Stimulated activated effector memory CD8-positive, alpha-beta T cell treated with anti-CD3 and anti-CD28 coated beads, Interleukin-12 subunit alpha, Interleukin-12 subunit beta, amount 100 ng/mL, for 72 hours (primary cell): ENCODE measurements around the gene ATF6.

Source experiments
- ATAC-seq: fragments of 150-1000 bp; cut with Tn5 transposase; 2 replicates; pipeline ENCODE4 v1.10.0; 2021
- DNase-seq, 2 donors: peaks; one replicate each; pipeline ENCODE4 v3.0.0; 2021 to 2022; ENCODE audit warnings: low spot score in 2 of 2
- H3K27ac Mint-ChIP-seq: one replicate; pipeline ENCODE4 v1.8.0; 2022; ENCODE audit warnings: mild to moderate bottlenecking, mixed read lengths
- H3K36me3 Mint-ChIP-seq: one replicate; pipeline ENCODE4 v1.8.0; 2022; ENCODE audit warnings: mild to moderate bottlenecking, mixed read lengths
- H3K4me1 Mint-ChIP-seq: one replicate; pipeline ENCODE4 v1.8.0; 2022; ENCODE audit warnings: mixed read lengths
- H3K4me3 Mint-ChIP-seq: one replicate; pipeline ENCODE4 v1.8.0; 2022; ENCODE audit warnings: mild to moderate bottlenecking, mixed read lengths
- H3K9me3 Mint-ChIP-seq: one replicate; pipeline ENCODE4 v1.8.0; 2022; ENCODE audit warnings: mixed read lengths

Gene ATF6

GRCh38 chr1:161933592-161934588, 167.8 kb downstream of the ATF6 start:
- peaks cover 17% of the 10 kb centered on the region for H3K4me1 Mint-ChIP-seq
- H3K4me3 Mint-ChIP-seq, result no peak overlapping the region
- ATAC-seq, result peak; percentile 70
- H3K36me3 Mint-ChIP-seq, result peaks cover 7% of the 10 kb centered on the region
- peak overlapping the region; percentile 38 for H3K27ac Mint-ChIP-seq
- H3K9me3 Mint-ChIP-seq, result no peaks in the 10 kb centered on the region
- no peak for DNase-seq

- Mint-ChIP-seq H3K36me3 (peaks cover 7% of the 10 kb centered on the region), H3K27ac (no peak overlapping the region), H3K9me3 (no peaks in the 10 kb centered on the region), H3K4me3 (no peak overlapping the region), H3K4me1 (peaks cover 17% of the 10 kb centered on the region)
- ATAC-seq, result no peak
- DNase-seq, result no peak
Measured at GRCh38 chr1:161935264-161935663, 169.1 kb downstream of the ATF6 start.

GRCh38 chr1:161936786-161937185, 170.7 kb downstream of the ATF6 start:
- DNase-seq (no peak), ATAC-seq (no peak)
- H3K9me3 Mint-ChIP-seq, result no peaks in the 10 kb centered on the region
- H3K36me3 Mint-ChIP-seq, result peaks cover 7% of the 10 kb centered on the region
- H3K4me1 Mint-ChIP-seq, result peaks cover 17% of the 10 kb centered on the region
- H3K4me3 Mint-ChIP-seq, result no peak overlapping the region
- no peak overlapping the region for H3K27ac Mint-ChIP-seq

GRCh38 chr1:161940866-161941591, 174.9 kb downstream of the ATF6 start:
- Mint-ChIP-seq H3K4me1 (no peaks in the 10 kb centered on the region), H3K9me3 (no peaks in the 10 kb centered on the region), H3K36me3 (peaks cover 35% of the 10 kb centered on the region), H3K4me3 (no peak overlapping the region), H3K27ac (no peak overlapping the region)
- ATAC-seq (no peak), DNase-seq (no peak)

- no peak for ATAC-seq
- no peak overlapping the region for H3K4me3 Mint-ChIP-seq
- no peak for DNase-seq
- no peak overlapping the region for H3K27ac Mint-ChIP-seq
- no peaks in the 10 kb centered on the region for H3K4me1 Mint-ChIP-seq
- no peaks in the 10 kb centered on the region for H3K9me3 Mint-ChIP-seq
- peaks cover 30% of the 10 kb centered on the region for H3K36me3 Mint-ChIP-seq
Measured at GRCh38 chr1:161941726-161942436, 175.8 kb downstream of the ATF6 start.

- ATAC-seq (no peak), DNase-seq (no peak)
- Mint-ChIP-seq H3K4me3 (no peak overlapping the region), H3K9me3 (no peaks in the 10 kb centered on the region), H3K27ac (peak overlapping the region; percentile 4), H3K36me3 (peaks cover 28% of the 10 kb centered on the region), H3K4me1 (no peaks in the 10 kb centered on the region)
Measured at GRCh38 chr1:161943737-161944136, 177.6 kb downstream of the ATF6 start.

GRCh38 chr1:161944381-161944780, 178.3 kb downstream of the ATF6 start:
- Mint-ChIP-seq H3K9me3 (no peaks in the 10 kb centered on the region), H3K36me3 (peaks cover 28% of the 10 kb centered on the region), H3K4me3 (no peak overlapping the region), H3K27ac (no peak overlapping the region), H3K4me1 (no peaks in the 10 kb centered on the region)
- DNase-seq (no peak), ATAC-seq (no peak)

GRCh38 chr1:161945306-161946060, 179.4 kb downstream of the ATF6 start:
- no peak overlapping the region for H3K27ac Mint-ChIP-seq
- H3K9me3 Mint-ChIP-seq, result no peaks in the 10 kb centered on the region
- no peaks in the 10 kb centered on the region for H3K4me1 Mint-ChIP-seq
- peaks cover 28% of the 10 kb centered on the region for H3K36me3 Mint-ChIP-seq
- H3K4me3 Mint-ChIP-seq, result no peak overlapping the region
- ATAC-seq (no peak), DNase-seq (no peak)

GRCh38 chr1:161946071-161946987, 180.2 kb downstream of the ATF6 start:
- no peak for ATAC-seq
- Mint-ChIP-seq H3K9me3 (no peaks in the 10 kb centered on the region), H3K4me3 (no peak overlapping the region), H3K27ac (no peak overlapping the region), H3K36me3 (peaks cover 28% of the 10 kb centered on the region), H3K4me1 (no peaks in the 10 kb centered on the region)
- no peak for DNase-seq

GRCh38 chr1:161948435-161948834, 182.3 kb downstream of the ATF6 start:
- H3K4me1 Mint-ChIP-seq, result peaks cover 9% of the 10 kb centered on the region
- no peak overlapping the region for H3K27ac Mint-ChIP-seq
- DNase-seq, result no peak

GRCh38 chr1:161949548-161949947, 183.4 kb downstream of the ATF6 start:
- no peak for ATAC-seq
- H3K4me3 Mint-ChIP-seq, result no peak overlapping the region

More at GRCh38 chr1:161948435-161948834, 182.3 kb downstream of the ATF6 start:
- no peak overlapping the region for H3K4me3 Mint-ChIP-seq
- ATAC-seq, result no peak
- H3K36me3 Mint-ChIP-seq, result peaks cover 19% of the 10 kb centered on the region
- no peaks in the 10 kb centered on the region for H3K9me3 Mint-ChIP-seq

GRCh38 chr1:161950377-161950776, 184.3 kb downstream of the ATF6 start:
- Mint-ChIP-seq H3K27ac (no peak overlapping the region), H3K9me3 (no peaks in the 10 kb centered on the region), H3K36me3 (peaks cover 6% of the 10 kb centered on the region), H3K4me3 (no peak overlapping the region), H3K4me1 (peaks cover 28% of the 10 kb centered on the region)
- ATAC-seq (no peak), DNase-seq (no peak)

More at GRCh38 chr1:161949548-161949947, 183.4 kb downstream of the ATF6 start:
- Mint-ChIP-seq H3K27ac (no peak overlapping the region), H3K36me3 (peaks cover 9% of the 10 kb centered on the region), H3K9me3 (no peaks in the 10 kb centered on the region), H3K4me1 (peaks cover 20% of the 10 kb centered on the region)
- DNase-seq, result no peak

- ATAC-seq (no peak), DNase-seq (no peak)
- Mint-ChIP-seq H3K4me1 (peaks cover 28% of the 10 kb centered on the region), H3K36me3 (no peaks in the 10 kb centered on the region), H3K27ac (no peak overlapping the region), H3K9me3 (no peaks in the 10 kb centered on the region), H3K4me3 (no peak overlapping the region)
Measured at GRCh38 chr1:161951646-161952045, 185.5 kb downstream of the ATF6 start.
